GM18951 (cell line): ENCODE data around the gene ITPK1.

Source experiments
- POLR2A ChIP-seq: IDR thresholded peaks from 4 replicates; pipeline ENCODE4 v1.6.1; 2011; ENCODE audit warnings: mild to moderate bottlenecking; ENCODE audit not compliant: insufficient read length, insufficient read depth; ENCODE audit errors: extremely low read depth
- in situ Hi-C: fragments of 300-500 bp; cut with MboI; formaldehyde crosslinking; loops from one replicate; pipeline ENCODE4 v1.12.0; 2022; ENCODE audit warnings: low sequenced_read_pairs, mixed read lengths, inconsistent platforms; ENCODE audit not compliant: unreplicated experiment

ITPK1 gene

DNA sequence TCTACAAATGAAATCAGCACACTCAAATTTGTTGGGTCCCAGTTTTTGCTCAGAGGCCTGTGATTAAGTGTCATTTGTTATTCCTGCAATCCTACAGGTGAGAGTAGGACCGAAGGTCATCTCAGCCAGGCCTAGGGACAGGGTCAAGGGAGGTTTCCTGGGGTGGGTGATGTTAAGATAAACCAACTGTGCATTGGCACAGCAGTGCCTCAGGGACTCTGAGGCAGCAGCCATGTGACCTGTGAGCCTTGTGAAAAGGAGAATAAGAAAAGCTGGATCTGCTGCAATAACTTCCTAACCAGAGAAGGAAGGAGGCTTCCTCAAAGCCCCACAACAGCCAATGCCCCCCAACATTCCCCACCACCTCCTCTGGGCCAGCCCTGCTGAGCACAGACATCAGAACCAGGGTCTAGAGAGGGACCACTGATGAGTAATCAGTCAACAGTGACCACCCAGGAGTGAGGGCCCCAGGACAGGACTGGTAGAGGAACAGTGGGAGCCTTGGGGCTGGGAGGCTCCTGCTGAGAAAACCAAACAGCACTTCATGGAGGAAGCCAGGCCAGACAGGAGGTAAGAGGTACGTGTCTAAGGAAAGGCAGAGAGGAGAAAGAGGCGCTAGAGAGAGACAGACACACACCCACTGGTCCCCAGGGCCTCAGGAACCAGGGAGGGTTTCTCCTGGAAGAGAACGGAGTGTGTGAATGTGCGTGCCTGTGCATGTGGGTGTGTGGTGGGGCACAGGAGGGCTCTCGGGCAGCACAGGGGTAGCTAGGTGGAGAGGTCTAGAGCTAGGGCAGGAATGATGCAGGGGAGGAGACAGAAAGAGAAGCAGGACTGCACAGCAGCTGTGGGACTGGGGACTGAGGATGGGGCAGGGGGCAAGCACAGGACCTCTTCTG is 82.4 kb downstream of the ITPK1 start:
- TF ChIP-seq POLR2A, result no peak
- in situ Hi-C loops, result no loop called here

DNA sequence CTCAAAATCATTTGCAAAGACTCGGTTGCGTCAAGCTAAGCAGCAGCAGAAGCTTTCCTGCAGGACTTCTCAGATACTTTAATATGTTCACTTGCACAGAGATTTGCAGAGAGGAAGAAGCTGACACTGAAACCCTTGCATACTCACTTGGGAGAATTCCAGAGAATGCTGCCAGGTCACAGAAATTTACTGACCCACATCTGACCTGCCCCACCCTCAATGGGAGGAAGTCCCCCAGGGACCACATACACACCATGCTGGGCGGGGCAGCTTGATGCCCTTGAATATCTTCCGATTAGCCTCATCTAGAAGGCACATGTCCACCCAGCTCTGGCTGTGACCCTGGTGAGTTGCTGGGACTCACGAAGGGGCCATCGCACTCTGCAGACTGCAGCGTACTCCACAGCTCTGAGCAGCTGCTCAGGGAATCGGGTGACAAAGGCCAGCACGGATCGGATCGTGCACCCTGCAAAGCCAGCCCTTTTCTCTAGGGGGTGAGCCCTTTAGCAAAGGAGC is 83.2 kb downstream of the ITPK1 start:
- TF ChIP-seq POLR2A, result no peak
- in situ Hi-C loops, result no loop called here

DNA sequence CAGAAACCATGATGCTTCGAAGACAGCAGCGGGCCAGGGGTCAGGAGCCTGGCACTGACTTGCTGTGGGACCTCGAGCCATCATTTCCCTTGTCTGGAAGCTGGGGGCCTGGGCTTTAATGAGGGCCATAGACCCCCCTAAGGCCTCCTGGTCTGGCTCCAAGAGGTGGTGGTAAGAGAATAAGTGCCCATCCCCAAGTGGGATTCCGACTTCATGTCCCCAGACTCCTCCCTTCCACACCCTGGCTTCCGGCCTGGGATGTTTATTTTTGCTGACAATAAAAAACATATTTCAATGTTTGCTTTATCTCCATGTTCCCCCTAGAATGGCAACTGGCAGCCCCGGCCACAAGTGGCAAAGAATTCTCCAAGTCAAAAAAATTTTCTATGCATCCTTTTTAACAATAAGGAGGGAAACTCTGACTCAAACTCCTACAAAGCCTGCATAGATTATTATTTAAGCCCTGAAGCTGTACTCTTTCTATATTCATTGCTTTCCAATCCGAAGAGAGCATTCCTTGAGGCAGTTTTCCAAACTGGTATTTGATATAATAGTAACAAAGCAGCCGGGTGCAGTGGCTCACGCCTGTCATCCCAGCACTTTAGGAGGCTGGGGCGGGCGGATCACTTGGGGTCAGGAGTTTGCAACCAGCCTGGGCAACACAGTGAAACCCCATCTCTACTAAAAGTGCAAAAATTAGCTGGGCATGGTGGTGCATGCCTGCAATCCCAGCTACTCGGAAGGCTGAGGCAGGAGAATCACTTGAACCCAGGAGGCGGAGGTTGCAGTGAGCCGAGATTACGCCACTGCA is 84.0 kb downstream of the ITPK1 start:
- no peak for TF ChIP-seq POLR2A
- in situ Hi-C loops, result no loop called here

DNA sequence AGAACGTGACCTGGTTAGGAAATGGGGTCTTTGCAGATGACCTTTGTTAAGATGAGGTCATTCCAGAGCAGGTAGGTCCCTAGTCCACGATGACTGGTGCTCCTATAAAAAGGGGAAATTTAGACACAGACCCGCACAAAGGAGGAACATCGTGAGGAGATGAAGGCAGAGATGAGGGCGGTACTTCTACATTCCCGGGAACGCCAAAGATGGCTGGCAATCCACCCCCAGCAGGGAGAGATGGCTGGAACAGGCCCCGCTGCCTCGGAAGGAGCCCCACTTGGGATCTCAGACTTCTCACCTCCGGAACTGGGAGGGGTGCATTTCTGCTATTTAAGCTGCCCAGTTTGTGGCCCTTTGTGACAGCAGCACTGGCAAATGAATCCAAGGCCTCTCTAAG is 85.0 kb downstream of the ITPK1 start:
- no peak for TF ChIP-seq POLR2A
- in situ Hi-C loops, result no loop called here

DNA sequence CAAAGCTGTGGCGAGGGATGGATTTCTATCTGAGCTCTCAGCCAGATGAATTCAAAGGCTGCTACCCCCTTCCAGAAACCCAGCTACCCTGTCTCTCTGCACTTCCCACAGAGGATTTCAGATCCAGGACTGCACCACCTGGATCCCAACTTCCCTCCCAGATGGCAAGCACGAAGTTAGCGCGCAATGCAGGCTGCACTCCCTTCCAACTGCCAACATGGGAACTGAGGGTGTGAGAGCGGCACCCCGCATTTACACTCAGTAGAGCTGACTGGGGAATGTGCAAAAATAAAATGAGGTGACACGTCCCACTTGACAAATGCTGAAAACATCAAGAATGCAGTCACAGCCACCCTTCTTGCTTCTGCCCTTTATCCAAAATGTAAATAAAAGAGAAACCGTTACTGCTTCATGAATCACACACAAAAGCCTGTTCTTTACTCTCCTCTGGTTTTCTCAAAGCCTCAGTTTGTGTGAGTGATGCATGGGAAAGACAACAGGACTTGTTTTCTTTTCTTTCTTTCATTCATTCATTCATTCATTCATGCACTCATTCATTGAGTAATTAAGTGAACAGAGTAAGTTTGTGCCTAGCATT is 85.7 kb downstream of the ITPK1 start:
- in situ Hi-C loops, result no loop called here
- no peak for TF ChIP-seq POLR2A

DNA sequence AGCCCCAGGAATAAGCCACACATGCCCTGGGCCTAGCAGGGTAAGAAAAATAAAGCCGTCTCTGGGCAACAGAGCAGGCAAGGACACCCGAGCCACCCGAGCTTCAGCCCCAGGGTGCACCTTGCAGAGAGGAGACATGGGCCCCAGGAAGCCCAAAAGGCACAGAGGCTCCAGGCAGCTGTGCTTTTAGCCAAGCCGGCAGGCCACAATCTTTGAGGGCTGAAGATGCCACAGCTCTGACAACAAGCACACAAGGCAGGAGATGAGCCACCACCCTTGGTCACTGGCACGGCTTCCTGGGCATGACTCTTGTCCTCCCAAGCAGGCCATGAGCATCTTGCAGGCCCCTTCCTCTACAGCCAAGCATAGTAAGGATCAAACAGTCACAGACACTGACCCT is 86.3 kb downstream of the ITPK1 start:
- in situ Hi-C loops, result no loop called here

DNA sequence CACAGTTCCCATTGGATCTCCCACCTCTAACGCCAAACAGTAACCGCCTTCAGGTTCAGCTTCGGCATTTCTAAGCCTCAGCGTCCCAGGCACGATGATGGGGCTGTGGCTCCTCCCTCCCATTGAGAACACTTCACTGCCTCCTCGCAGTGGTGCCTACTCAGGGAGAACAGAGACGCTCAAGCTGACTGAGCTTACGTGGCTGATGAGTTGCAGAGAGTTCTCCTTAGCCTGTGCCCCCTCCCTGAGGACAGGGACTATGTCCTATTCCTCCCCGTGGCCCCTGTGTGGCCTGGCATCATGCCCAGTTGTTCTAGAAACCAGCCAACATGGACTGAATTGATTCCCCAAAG is 87.0 kb downstream of the ITPK1 start:
- in situ Hi-C loops, result no loop called here
- no peak for TF ChIP-seq POLR2A

More for the DNA sequence above, 86.3 kb downstream of the ITPK1 start:
- TF ChIP-seq POLR2A, result no peak

DNA sequence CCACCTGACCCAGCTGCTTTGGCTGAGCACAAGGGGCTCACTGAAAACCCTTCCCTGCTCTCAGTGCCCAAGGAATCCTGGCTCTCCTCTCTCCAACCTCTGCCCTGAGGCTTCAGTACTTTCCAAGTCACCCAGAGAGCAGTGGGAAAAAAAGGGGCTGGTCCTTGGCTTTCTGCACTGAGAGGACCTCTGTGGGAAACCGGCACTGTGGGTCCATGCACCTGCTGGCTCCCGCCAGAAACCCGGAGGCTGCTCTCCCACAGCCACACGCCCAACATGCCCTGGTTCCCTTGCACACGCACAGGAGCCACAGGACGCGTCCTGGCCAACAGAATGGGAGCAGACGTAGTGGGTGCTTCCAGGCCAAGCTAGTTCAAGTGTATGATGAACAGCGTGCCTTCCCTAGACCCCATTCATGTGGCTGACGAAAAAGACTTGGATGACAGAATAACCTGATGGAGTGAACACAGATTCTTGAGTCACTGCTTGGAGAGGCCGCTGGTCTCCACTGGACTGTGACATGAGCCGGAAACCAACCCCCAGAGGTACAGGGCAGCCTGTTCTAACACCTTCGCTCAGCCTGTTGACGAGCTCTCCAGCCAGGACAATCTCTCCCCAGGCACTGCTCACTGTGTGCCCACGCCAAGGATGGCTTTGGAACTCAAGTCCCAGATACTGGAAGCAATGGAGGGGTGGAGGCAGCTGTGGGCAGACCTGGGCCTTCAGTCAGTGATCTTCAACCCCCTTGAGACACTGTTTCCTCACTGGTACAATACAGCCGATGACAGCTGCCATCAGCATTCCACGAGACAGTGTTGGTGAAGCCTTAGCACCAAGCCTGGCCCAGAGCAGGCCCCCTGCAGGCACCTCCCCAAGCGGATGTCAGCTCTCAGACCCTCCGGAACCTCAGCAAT is 87.7 kb downstream of the ITPK1 start:
- in situ Hi-C loops, result no loop called here
- no peak for TF ChIP-seq POLR2A

DNA sequence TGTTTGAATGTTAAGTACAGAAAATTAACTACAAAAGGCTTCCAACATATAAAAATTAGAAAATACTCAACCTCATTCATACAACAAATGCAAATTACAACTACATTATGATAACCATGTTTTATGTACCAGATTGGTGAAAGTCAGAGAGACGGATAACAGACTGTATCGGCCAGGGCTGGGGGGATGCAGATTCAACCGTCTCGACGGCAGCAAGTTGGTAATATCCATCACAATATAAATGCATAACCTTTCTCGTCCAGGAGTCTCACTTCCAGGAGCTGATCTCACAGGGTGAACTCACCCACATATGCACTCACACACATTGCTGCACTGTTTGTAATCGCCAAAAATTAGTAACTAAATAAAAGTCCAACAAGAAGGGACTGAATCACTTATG is 89.4 kb downstream of the ITPK1 start:
- in situ Hi-C loops, result no loop called here
- TF ChIP-seq POLR2A, result no peak

DNA sequence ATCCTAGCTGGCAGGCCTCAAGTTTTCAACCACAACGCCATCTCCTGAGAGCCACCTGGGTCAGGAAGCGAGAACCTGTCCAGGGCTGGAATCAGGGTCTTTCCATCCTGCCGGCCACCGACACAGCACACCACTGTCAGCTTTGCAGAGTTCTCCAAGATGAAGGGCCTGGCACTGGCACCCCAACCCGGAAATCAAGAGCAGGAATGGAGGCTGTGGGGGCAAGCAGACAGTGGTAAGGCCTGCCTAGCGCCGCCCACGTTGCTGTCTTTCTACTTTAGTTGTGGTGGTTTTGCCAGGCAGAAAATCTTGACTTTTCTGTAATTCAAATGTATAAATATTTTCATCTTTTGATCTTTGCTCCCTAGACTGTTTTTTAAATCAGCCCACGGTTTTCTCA is 90.7 kb downstream of the ITPK1 start:
- in situ Hi-C loops, result no loop called here
- TF ChIP-seq POLR2A, result no peak

DNA sequence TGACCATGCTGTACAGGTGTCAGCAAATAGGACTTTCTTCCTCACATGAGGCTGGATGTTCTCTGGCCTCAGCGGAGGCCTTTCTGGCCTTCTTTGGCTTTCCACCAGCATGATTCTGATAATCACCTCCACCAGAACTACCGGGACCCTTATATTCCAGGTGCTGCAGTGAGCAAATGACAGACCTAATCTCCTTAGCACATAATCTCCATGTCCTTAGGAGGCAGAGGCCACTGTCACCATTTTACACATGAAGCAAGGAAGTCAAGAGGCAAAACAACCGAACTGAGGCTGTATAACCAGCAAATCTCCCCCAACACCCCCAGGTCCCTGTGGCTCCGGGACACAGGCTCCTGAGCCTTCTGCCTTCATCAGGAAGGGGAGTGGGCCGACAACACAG is 91.2 kb downstream of the ITPK1 start:
- in situ Hi-C loops, result no loop called here
- TF ChIP-seq POLR2A, result no peak

DNA sequence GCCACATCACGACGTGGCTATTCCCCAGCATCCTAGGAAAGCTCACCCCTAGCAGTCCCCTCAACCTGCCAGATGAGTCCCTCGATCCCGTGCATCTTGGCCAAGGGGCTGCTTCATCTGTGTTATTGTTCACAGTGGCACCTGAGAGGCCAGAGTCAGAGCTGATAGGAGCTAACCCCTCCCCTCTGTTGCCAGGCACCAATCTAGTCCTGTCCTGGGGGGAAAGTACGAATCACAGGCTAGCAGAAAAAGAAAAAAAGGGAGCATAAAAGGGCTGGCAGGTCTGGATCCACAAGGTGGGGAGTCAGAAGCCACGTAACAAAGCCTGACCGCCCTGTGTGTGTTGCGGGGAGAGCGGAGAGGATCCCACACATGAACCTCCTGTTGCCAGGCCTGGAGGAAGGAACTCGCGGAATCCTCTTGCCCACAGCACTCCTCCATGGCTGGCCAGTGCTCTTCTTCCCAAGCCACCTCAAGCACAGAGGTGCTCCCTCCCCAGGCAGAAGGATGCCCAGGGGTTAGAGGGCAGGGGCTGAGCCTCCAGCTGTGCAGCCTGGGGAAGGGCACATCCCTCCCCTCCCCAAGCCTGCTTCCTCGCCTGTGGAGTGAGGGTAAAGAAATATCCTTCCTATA is 91.8 kb downstream of the ITPK1 start:
- in situ Hi-C loops, result no loop called here
- TF ChIP-seq POLR2A, result no peak
